GM18867 (cell line): ENCODE results near the gene POU6F1.
"Not testable (repeated sequence)": the region's sequence is repeated elsewhere in the genome, so short reads cannot be mapped to it uniquely, and the experiment has no call there.

Experiments
- ATAC-seq: cut with Tn5 transposase; IDR thresholded peaks from one replicate; pipeline ENCODE4 v1.9.1; 2021; ENCODE audit warnings: mild to moderate bottlenecking, moderate library complexity; ENCODE audit not compliant: unreplicated experiment

POU6F1 gene, protein sequence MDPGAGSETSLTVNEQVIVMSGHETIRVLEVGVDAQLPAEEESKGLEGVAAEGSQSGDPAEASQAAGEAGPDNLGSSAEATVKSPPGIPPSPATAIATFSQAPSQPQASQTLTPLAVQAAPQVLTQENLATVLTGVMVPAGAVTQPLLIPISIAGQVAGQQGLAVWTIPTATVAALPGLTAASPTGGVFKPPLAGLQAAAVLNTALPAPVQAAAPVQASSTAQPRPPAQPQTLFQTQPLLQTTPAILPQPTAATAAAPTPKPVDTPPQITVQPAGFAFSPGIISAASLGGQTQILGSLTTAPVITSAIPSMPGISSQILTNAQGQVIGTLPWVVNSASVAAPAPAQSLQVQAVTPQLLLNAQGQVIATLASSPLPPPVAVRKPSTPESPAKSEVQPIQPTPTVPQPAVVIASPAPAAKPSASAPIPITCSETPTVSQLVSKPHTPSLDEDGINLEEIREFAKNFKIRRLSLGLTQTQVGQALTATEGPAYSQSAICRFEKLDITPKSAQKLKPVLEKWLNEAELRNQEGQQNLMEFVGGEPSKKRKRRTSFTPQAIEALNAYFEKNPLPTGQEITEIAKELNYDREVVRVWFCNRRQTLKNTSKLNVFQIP

GRCh38 chr12:51217968-51218606 is at the start of gene POU6F1:
Gene POU6F1, minus strand, starts transcription at chr12:51218062. Its CDS starts 11,226 bp downstream, at chr12:51206836.
- peak; percentile 79 for ATAC-seq

DNA sequence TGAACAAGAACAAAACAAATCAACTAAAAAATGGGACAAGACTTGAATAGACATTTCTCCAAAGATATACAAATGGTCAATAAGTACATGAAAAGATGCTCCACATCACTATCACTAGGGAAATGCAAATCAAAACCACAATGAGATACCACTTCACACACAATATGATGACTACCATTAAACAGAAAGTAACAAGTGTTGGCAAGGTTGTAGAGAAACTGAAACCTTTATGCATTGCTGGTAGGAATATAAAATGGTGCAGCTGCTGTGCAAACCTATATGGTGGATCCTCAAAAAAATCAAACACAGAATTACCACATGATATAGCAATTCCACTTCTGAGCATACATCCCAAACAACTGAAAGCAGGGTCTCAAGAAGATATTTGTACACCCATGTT is 47.2 kb upstream of the POU6F1 start:
- ATAC-seq: peak; percentile 81

- ATAC-seq: no peak
Measured at GRCh38 chr12:51264297-51264696, 46.4 kb upstream of the POU6F1 start.

GRCh38 chr12:51263341-51263740 is 45.5 kb upstream of the POU6F1 start:
- ATAC-seq: no peak

DNA sequence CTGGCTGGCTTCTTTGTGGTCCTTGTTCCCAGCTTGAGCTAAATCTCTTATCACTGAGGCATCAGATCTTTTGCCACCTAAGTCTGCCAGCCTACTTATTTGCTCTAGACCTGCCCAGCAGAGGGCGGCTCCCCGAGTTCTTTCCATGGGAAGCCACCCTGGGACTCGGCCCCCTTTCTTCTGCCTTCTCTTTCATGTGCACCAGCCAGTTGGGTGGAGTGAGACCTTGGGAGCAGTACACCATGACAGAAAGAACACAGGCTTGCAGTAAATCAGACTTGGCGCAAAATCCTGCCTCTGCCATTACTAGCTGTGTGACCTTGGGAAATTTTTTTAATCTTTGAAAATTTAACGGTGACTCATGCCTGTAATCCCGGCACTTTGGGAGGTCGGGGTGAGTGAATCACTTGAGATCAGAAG is 44.9 kb upstream of the POU6F1 start:
- no peak for ATAC-seq

DNA sequence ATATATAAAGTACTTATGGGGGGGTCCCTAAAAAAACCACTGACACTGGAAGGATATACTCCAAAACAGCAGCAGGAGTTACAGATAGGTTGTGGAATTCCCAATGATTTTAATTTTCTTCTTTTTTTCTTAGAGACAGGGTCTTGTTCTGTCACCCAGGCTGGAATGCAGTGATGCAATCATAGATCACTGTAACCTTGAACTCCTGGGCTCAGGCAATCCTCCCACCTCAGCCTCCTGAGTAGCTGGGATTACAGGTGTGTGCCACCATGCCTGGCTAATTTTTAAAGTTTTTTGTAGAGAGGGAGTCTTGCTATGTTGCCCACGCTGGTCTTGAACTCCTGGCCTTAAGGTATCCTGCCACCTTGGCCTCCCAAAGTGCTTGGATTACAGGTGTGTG is 41.7 kb upstream of the POU6F1 start:
- ATAC-seq: not testable (repeated sequence)

GRCh38 chr12:51254536-51254935 is 36.7 kb upstream of the POU6F1 start:
- no peak for ATAC-seq

DNA sequence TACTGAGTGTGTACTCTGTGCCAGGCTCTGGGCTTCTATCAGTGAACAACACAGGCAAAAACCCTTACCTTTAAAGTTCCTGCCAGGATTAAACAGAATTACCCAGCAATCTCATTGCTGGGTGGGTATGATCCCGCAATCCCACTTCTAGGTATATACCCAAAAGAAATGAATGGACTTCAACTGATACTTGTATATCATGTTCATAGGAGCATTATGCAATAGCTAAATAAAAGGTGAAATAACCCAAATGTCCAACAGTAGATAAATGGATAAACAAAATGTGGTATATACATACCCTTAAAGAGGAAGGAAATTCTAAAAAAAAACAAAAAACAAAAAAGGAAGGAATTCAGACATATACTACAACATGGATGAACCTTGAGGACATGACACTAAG is 35.4 kb upstream of the POU6F1 start:
- ATAC-seq: no peak

- ATAC-seq: no peak
Measured at GRCh38 chr12:51247523-51248206, 29.8 kb upstream of the POU6F1 start.

GRCh38 chr12:51246254-51246853 is 28.5 kb upstream of the POU6F1 start:
- ATAC-seq: no peak

GRCh38 chr12:51245476-51246253 is 27.8 kb upstream of the POU6F1 start:
- ATAC-seq: no peak

DNA sequence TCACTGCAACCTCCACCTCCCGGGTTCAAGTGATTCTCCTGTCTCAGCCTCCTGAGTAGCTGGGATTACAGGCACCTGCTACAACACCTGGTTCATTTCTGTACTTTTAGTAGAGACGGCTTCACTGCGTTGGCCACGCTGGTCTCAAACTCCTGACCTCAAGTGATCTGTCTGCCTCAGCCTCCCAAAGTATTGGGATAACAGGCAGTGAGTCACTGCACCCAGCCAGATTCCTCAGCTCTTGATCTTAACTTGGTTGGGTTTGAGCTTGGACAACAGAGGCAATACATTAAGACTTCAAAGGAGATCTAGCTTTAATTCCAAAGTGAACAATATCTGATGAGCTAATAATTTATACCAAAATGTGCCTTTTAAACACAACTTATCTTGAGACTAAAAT is 26.4 kb upstream of the POU6F1 start:
- ATAC-seq: no peak

DNA sequence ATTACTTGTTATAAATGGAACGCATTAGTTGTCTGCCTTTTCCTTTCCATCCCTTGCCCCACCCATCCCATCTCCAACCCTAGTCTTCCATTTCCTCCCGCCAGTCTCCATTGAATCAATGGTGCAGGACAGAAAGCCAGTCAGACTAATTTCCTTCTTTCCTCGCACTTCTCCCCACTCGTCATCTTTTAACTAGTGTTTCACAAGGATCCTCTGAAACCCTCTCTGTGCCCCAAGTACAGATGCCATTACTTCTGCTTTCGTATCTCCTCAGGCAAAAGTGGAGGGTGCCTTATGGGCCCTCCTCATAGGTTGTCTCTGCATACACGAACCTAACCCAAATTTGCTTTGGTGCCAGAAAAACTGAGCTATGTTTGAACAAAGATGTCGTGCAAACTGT is 25.0 kb upstream of the POU6F1 start:
- no peak for ATAC-seq

DNA sequence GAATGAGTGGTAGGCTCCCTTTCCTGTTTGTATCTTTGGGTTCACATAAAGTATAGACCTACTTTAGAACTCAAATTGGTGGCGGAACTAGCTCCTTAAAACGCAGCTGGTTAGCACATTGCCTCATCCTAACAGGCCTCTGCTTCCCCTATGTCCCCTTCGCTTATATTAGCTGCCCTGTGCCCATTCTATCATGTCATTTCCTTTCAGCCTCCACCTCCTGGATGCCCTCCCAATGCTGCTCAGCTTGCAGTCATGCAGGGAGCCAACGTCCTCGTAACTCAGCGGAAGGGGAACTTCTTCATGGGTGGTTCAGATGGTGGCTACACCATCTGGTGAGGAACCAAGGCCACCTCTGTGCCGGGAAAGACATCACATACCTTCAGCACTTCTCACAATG is 24.3 kb upstream of the POU6F1 start:
- no peak for ATAC-seq

DNA sequence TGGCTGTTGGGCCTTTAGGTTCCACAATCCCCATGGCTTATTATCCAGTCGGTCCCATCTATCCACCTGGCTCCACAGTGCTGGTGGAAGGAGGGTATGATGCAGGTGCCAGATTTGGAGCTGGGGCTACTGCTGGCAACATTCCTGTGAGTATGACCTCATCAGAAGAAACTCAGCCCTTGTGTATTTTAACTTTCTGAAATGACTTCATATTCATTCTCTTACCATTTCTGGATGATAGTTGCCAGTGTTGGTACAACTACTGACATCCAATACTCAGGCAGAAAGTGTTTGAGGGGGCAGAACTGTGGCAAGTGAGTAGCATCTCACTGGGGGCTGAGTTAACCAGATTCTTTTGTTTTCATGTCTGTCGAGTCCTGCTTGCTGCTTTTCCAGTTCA is 23.1 kb upstream of the POU6F1 start:
- no peak for ATAC-seq

- peak; percentile 90 for ATAC-seq
Measured at GRCh38 chr12:51238510-51239334, 20.9 kb upstream of the POU6F1 start, which contains the start of gene DAZAP2. Gene DAZAP2, plus strand, starts transcription at chr12:51238826. Its CDS starts 82 bp downstream, at chr12:51238908.

- no peak for ATAC-seq
Measured at GRCh38 chr12:51238037-51238509, 20.2 kb upstream of the POU6F1 start.

GRCh38 chr12:51234530-51234929 is 16.7 kb upstream of the POU6F1 start:
- no peak for ATAC-seq

GRCh38 chr12:51232642-51233041 is 14.8 kb upstream of the POU6F1 start:
- ATAC-seq: no peak
